ENCODE measurements around the gene C19orf47. TPM values are rescaled to one million over a fixed set of nuclear protein-coding genes. Genes with fewer than 3 reads are reported as not detected.
A peak's percentile ranks its signal among the peaks of the same experiment; 100 is the strongest.

The C19orf47 gene, protein sequence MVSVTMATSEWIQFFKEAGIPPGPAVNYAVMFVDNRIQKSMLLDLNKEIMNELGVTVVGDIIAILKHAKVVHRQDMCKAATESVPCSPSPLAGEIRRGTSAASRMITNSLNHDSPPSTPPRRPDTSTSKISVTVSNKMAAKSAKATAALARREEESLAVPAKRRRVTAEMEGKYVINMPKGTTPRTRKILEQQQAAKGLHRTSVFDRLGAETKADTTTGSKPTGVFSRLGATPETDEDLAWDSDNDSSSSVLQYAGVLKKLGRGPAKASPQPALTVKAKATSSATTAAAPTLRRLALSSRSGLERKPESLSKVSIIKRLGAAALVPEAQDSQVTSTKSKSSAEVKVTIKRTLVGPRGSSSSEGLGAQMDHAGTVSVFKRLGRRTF
- total RNA-seq (2014; rRNA removed; shearing (Covaris generic); ENCODE audit: low replicate concordance), result 11.7 and 14.5 TPM in 2 replicates

DNA sequence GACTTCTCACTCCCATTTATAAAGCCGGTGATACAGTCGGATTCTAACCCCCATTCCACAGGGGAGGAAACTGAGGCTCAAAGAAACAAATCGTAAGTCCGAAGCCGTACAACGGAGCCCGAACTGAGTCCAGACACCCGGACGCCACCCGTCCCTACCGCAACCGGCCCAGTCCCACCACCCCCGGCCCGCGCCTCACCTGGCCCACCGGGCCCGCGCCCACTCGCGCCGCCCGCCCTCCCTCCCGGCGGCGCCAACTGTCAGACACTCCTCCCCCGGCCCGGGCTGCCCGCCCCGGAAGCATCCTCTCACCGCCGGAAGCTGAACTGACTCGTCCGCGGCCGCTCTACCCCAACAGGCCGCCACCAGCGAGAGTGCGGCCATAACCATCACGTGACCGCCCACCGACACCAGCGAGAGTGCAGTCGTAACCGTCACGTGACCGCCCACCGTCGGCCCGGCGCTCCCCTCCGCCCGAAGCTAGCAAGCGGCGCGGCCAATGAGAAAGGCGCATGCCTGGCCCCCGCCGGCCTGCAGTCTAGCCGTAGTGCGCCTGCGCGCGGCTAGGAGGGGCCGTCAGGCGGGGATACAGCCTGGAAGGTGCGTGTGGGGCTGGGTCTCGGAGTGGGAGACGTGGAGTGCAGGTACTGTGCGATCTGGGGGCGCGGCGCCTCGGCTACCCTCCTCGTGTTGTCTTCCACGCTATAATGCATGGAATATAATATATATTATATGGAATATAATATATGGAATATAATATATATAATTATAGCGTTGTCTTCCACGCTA is at the start of gene C19orf47, which contains the start of gene PLD3:
Gene C19orf47, minus strand, starts transcription at position 273 of the 789 bp plus-strand sequence. CDS start 6,540 bp downstream, outside the sequence.
Gene PLD3, plus strand, starts transcription at position 571 of the 789 bp plus-strand sequence. CDS start 17,789 bp downstream, outside the sequence.
- Histone ChIP-seq H4K20me1 (ENCODE audit: insufficient read depth, low read depth, low read length) (no peaks in the 10 kb centered on the region), H3K79me2 (ENCODE audit: low read length) (peaks cover 36% of the 10 kb centered on the region), H3K27me3 (ENCODE audit: low read length) (no peaks in the 10 kb centered on the region), H3K4me3 (ENCODE audit: low read length) (peak within 1 kb of the TSS; percentile 79), H3K9me3 (ENCODE audit: low read length) (no peaks in the 10 kb centered on the region), H3K4me2 (ENCODE audit: low read depth, low read length, poor library complexity, severe bottlenecking) (peak within 1 kb of the TSS; percentile 92), H3K9ac (ENCODE audit: low read length) (peak within 1 kb of the TSS; percentile 77), H3K36me3 (ENCODE audit: insufficient read depth, low read length) (no peaks in the 10 kb centered on the region; the same call in 1 of the 2 replicates), H3K9me2 (replicated peaks; ENCODE audit: insufficient read depth, low read length) (no peaks in the 10 kb centered on the region), H2AFZ (ENCODE audit: low read length) (peak within 1 kb of the TSS; percentile 47), H3K4me1 (ENCODE audit: low read length) (peaks cover 16% of the 10 kb centered on the region), H3K27ac (ENCODE audit: low read length) (peak within 1 kb of the TSS; percentile 75)
- DNase-seq, result peak; percentile 99

DNA sequence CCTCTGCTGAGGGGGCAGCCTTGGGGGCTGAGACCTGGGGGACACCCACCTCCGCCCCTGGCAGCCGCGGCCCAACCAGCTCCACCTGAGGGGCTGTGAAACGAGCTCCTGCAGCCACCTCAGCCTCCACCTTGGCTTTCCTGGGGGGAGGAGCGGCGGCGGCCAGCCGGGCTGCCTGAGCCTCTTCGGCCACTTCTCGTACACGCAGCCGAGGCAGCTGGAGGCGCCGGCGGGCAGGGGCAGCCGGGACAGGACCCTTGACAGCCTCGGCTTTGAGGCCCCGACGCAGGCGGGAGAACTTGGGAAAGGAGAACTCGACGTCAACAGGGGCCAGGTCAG is 49.3 kb upstream of the C19orf47 start:
- no peak overlapping the region for H2AFZ ChIP-seq (ENCODE audit: low read length)
- no peaks in the 10 kb centered on the region for H3K9me2 ChIP-seq (replicated peaks; ENCODE audit: insufficient read depth, low read length)
- no peak overlapping the region for H3K9ac ChIP-seq (ENCODE audit: low read length)
- no peak overlapping the region for H3K4me2 ChIP-seq (ENCODE audit: low read depth, low read length, poor library complexity, severe bottlenecking)
- H3K36me3 ChIP-seq (ENCODE audit: insufficient read depth, low read length), result no peaks in the 10 kb centered on the region
- no peak overlapping the region for H3K4me3 ChIP-seq (ENCODE audit: low read length)
- no peaks in the 10 kb centered on the region for H3K4me1 ChIP-seq (ENCODE audit: low read length)
- no peaks in the 10 kb centered on the region for H4K20me1 ChIP-seq (ENCODE audit: insufficient read depth, low read depth, low read length)
- no peaks in the 10 kb centered on the region for H3K9me3 ChIP-seq (ENCODE audit: low read length)
- H3K27ac ChIP-seq (ENCODE audit: low read length), result no peak overlapping the region
- no peaks in the 10 kb centered on the region for H3K27me3 ChIP-seq (ENCODE audit: low read length)
- no peak for DNase-seq
- no peaks in the 10 kb centered on the region for H3K79me2 ChIP-seq (ENCODE audit: low read length)

DNA sequence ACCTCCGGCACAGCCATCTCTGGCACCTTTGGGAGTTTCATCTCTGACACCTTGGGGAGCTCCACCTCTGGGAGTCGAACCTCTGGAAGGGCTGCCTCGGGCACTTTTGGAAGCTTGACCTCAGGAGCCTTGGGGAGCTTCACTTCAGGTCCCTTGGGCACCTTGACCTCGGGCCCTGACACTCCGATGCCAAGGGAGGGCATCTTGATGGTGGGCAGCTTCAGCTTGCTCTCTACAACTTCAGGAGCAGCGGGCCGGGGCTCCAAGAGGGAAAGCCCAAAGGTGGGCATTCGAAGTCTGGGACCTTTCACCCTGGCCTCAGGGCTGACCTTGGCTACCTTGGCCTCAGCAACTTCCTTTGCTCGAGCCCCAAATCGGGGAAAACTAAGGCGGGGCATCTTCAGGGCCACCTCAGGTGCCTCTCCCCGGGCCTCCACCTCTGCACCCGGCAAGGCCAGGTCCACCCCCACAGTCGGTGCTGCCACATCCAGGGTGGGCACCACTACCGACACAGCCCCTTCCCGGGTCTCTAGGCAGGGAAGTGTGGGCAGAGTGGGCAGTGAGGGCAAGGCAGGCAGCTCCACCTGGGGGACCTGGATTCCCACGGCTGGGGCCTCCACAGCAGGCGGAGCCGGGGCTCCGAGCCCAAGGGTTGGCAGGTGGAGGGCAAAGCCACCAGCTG is 48.8 kb upstream of the C19orf47 start:
- no peak for DNase-seq
- Histone ChIP-seq H3K4me2 (ENCODE audit: low read depth, low read length, poor library complexity, severe bottlenecking) (no peak overlapping the region), H3K9me3 (ENCODE audit: low read length) (no peaks in the 10 kb centered on the region), H3K9me2 (replicated peaks; ENCODE audit: insufficient read depth, low read length) (no peaks in the 10 kb centered on the region), H4K20me1 (ENCODE audit: insufficient read depth, low read depth, low read length) (no peaks in the 10 kb centered on the region), H3K36me3 (ENCODE audit: insufficient read depth, low read length) (no peaks in the 10 kb centered on the region), H2AFZ (ENCODE audit: low read length) (no peak overlapping the region), H3K27me3 (ENCODE audit: low read length) (no peaks in the 10 kb centered on the region), H3K27ac (ENCODE audit: low read length) (no peak overlapping the region), H3K9ac (ENCODE audit: low read length) (no peak overlapping the region), H3K4me1 (ENCODE audit: low read length) (no peaks in the 10 kb centered on the region), H3K4me3 (ENCODE audit: low read length) (no peak overlapping the region), H3K79me2 (ENCODE audit: low read length) (no peaks in the 10 kb centered on the region)

DNA sequence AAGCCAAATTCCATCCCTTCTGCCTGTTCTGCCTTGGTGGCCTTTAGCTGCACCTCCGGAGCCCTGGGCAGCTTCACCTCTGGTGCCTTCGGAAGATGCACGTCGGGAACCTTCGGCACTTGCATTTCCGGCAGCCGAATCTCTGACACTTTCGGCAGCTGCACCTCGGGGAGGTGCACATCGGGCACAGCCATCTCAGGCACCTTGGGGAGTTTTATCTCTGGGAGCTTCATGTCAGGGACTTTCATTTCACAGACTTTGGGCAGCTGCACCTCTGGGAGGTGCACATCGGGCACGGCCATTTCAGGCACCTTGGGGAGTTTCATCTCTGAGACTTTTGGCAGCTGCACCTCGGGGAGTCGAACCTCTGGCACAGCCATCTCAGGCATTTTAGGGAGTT is 47.8 kb upstream of the C19orf47 start:
- no peak overlapping the region for H3K9ac ChIP-seq (ENCODE audit: low read length)
- H3K27me3 ChIP-seq (ENCODE audit: low read length), result no peaks in the 10 kb centered on the region
- no peak for DNase-seq
- H3K27ac ChIP-seq (ENCODE audit: low read length), result no peak overlapping the region
- no peak overlapping the region for H2AFZ ChIP-seq (ENCODE audit: low read length)
- H3K9me2 ChIP-seq (replicated peaks; ENCODE audit: insufficient read depth, low read length), result no peaks in the 10 kb centered on the region
- H3K79me2 ChIP-seq (ENCODE audit: low read length), result no peaks in the 10 kb centered on the region
- no peak overlapping the region for H3K4me2 ChIP-seq (ENCODE audit: low read depth, low read length, poor library complexity, severe bottlenecking)
- no peak overlapping the region for H3K4me3 ChIP-seq (ENCODE audit: low read length)
- no peaks in the 10 kb centered on the region for H3K36me3 ChIP-seq (ENCODE audit: insufficient read depth, low read length)
- H4K20me1 ChIP-seq (ENCODE audit: insufficient read depth, low read depth, low read length), result no peaks in the 10 kb centered on the region
- no peaks in the 10 kb centered on the region for H3K9me3 ChIP-seq (ENCODE audit: low read length)
- H3K4me1 ChIP-seq (ENCODE audit: low read length), result no peaks in the 10 kb centered on the region

DNA sequence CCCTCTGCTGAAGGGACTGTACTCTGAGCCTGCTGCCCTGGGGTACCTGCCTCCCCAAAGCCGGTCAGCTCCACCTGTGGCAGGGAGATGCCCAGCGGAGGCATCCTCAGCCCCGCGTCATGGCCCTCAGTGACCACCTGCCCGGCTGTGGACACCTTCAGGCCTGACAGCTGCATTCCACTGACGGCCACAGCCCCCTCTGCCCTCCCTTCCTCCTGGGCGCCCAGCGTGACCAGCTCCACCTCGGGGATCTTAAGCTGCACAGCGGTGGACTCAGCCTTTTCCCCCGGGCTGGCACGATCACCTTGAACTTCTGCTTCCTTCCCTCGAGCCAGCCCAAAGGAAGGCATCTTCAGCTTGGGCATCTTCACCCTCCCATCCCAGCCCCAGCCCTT is 46.6 kb upstream of the C19orf47 start:
- Histone ChIP-seq H3K79me2 (ENCODE audit: low read length) (no peaks in the 10 kb centered on the region), H3K9me3 (ENCODE audit: low read length) (no peaks in the 10 kb centered on the region), H3K9me2 (replicated peaks; ENCODE audit: insufficient read depth, low read length) (no peaks in the 10 kb centered on the region), H3K36me3 (ENCODE audit: insufficient read depth, low read length) (no peaks in the 10 kb centered on the region), H3K4me3 (ENCODE audit: low read length) (no peak overlapping the region), H3K4me1 (ENCODE audit: low read length) (no peaks in the 10 kb centered on the region), H3K27me3 (ENCODE audit: low read length) (no peaks in the 10 kb centered on the region), H3K4me2 (ENCODE audit: low read depth, low read length, poor library complexity, severe bottlenecking) (no peak overlapping the region), H3K9ac (ENCODE audit: low read length) (no peak overlapping the region), H2AFZ (ENCODE audit: low read length) (no peak overlapping the region), H4K20me1 (ENCODE audit: insufficient read depth, low read depth, low read length) (no peaks in the 10 kb centered on the region), H3K27ac (ENCODE audit: low read length) (no peak overlapping the region)
- no peak for DNase-seq

DNA sequence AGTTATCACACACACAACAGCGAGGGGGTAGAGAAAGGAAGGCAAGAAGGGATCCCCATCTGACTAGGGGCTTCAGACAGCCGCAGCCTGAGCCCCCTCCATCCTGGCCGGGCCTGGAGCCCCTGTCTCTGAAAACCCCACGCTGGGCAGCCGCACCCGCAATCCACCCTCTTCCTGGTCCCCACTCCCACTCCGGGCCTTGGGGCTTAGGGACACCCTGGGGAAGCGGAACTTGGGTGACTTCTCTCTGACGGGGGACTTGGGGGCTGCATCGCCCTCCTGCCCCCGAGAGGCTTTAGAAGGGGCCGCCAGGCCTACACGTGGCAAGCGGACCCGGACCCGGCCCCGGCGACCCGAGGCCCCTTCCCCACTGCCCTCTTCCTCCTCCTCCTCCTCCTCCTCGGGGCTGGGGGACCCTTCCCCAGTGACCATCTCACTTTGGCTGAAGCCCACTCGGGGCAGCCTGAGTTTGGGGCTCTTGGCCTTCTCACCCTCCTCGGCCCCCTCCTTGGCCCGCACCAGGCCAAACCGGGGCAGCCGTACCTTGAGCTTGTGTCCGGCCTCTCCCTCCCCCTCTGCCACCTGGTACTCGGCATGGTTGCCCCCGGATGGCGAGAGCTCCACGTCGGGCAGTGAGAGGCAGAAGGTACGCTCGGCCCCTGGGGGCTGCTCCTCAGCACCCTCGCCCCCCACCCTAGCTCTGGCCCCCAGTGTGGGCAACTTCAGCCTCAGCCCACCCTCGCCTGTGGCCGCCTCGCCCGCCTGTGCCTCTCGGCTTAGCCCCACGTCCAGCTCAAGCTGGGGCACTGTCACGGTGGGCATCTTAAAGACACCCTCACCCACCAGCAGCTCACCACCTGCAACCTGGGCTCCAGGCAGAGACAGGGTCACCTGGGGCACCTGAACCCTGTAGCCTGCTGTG is 46.0 kb upstream of the C19orf47 start:
- no peak overlapping the region for H2AFZ ChIP-seq (ENCODE audit: low read length)
- no peaks in the 10 kb centered on the region for H3K9me3 ChIP-seq (ENCODE audit: low read length)
- no peaks in the 10 kb centered on the region for H3K27me3 ChIP-seq (ENCODE audit: low read length)
- no peaks in the 10 kb centered on the region for H3K36me3 ChIP-seq (ENCODE audit: insufficient read depth, low read length)
- no peaks in the 10 kb centered on the region for H4K20me1 ChIP-seq (ENCODE audit: insufficient read depth, low read depth, low read length)
- H3K9ac ChIP-seq (ENCODE audit: low read length), result no peak overlapping the region
- H3K4me3 ChIP-seq (ENCODE audit: low read length), result no peak overlapping the region
- no peak overlapping the region for H3K27ac ChIP-seq (ENCODE audit: low read length)
- H3K79me2 ChIP-seq (ENCODE audit: low read length), result no peaks in the 10 kb centered on the region
- DNase-seq, result no peak
- no peaks in the 10 kb centered on the region for H3K9me2 ChIP-seq (replicated peaks; ENCODE audit: insufficient read depth, low read length)
- no peak overlapping the region for H3K4me2 ChIP-seq (ENCODE audit: low read depth, low read length, poor library complexity, severe bottlenecking)
- no peaks in the 10 kb centered on the region for H3K4me1 ChIP-seq (ENCODE audit: low read length)

DNA sequence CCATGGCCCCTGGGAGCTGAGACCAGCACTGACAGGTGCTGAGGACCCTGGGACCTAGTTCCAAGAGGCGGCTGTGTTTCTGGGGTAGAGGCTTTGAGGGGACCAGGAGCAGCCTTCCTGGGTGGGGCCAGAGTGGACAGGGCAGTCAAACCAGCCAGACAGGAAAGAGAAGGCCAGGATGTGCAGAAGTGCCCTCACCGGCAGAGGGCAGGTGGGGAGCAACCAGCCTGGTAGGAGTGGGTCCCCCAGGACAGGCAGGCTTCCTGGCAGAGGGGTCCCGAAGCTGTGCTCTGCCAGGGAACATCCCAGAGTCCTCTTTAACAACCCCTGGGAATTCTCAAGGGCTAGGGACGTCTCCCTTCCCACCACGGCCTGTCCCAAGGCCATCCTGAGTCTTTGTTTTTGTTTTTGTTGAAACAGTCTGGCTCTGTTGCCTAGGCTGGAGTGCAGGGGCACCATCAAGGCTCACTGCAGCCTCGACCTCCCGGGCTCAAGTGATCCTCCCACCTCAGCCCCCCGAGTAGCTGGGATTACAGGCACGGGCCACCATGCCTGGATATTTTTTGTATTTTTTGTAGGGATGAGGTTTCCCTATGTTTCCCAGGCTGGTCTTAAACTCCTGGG is 44.8 kb upstream of the C19orf47 start:
- no peak overlapping the region for H3K27ac ChIP-seq (ENCODE audit: low read length)

More for the DNA sequence above, 44.8 kb upstream of the C19orf47 start:
- H3K4me2 ChIP-seq (ENCODE audit: low read depth, low read length, poor library complexity, severe bottlenecking), result no peak overlapping the region
- H4K20me1 ChIP-seq (ENCODE audit: insufficient read depth, low read depth, low read length), result no peaks in the 10 kb centered on the region
- H2AFZ ChIP-seq (ENCODE audit: low read length), result no peak overlapping the region
- no peaks in the 10 kb centered on the region for H3K79me2 ChIP-seq (ENCODE audit: low read length)
- no peaks in the 10 kb centered on the region for H3K9me3 ChIP-seq (ENCODE audit: low read length)
- H3K36me3 ChIP-seq (ENCODE audit: insufficient read depth, low read length), result no peaks in the 10 kb centered on the region
- no peak overlapping the region for H3K4me3 ChIP-seq (ENCODE audit: low read length)
- peak; percentile 60 for DNase-seq
- H3K4me1 ChIP-seq (ENCODE audit: low read length), result no peaks in the 10 kb centered on the region
- H3K9ac ChIP-seq (ENCODE audit: low read length), result no peak overlapping the region
- no peaks in the 10 kb centered on the region for H3K9me2 ChIP-seq (replicated peaks; ENCODE audit: insufficient read depth, low read length)
- no peaks in the 10 kb centered on the region for H3K27me3 ChIP-seq (ENCODE audit: low read length)
